GM10847 (cell line): ENCODE measurements around the gene PARD3B.

ENCODE experiments used
- POLR2A ChIP-seq: IDR thresholded peaks from 2 replicates; pipeline ENCODE4 v1.6.1; 2011; ENCODE audit not compliant: insufficient read length; ENCODE audit errors: extremely low read depth

PARD3B gene

DNA sequence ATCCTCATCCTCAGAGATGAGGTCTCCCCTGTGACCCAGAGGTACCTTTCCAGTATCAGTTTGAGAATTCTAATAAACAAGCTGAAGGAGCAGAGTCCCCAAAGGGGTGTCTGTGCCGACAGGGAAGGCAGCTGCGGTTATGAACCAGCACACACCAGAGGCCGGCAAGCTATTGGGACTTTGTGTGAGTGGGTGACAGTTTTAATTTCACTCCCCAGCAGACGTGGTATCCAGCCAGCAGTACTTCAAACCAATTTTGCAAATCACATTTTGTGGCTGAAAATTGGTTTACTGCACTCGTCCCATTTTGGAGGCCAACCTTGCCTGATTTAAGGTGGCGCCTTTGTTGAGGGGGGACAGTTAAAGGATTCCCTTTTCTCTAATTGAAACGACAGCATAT lies 1034.1 kb downstream of the PARD3B start:
- TF ChIP-seq POLR2A = no peak

DNA sequence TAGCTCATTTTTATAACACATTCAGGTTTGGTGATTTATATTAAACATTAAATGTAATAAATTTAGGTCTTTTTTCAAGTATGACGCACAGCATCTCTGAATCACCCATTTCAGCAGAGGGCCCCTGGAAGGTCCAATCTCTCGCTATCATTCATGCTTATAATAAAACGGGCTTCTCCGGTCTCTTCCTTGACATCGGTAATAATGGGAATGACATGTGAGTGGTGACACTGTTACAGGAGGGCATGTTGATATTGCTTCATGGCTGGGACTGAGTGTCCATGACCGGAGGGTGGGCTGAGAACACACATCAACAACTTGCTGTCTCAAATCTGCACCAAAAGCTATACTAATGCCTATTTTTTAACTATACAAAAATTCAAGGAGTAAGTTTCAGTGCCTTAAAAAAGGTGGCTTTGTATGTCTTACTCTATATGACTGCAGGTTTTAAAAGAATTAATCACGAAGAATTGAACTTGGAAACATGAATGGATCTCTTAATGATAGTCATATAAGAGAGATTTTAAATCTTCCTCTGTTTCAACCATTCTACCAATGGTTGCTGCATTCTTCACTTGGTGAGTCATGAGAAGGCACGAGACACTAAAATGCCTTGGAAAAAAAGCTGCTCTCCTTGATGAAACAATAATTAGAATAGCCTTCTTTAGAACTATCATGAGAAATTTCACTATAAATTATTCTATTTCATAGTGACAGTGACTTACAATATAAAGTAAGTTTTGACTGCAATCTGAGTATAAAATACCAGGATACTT lies 1035.1 kb downstream of the PARD3B start:
- no peak for TF ChIP-seq POLR2A

DNA sequence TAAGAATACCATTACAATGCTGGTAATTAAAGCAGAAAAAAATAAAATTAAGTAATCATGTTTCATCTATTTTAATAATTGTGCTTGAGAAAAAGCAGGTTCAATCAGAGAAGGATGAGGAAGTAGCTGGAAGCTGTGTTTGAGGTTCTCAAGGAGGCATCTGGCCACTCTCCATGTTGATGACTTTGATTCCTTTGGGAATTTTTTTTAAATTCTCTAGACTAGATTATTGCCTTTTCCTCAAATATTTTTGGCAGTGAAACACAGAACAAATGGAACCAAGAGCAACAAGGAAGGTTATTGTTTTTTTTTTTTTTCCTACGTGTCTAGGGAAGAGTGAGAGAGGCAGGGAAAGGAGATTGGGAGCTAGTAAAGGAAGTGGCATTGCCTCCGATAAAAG lies 1037.1 kb downstream of the PARD3B start:
- TF ChIP-seq POLR2A = no peak

DNA sequence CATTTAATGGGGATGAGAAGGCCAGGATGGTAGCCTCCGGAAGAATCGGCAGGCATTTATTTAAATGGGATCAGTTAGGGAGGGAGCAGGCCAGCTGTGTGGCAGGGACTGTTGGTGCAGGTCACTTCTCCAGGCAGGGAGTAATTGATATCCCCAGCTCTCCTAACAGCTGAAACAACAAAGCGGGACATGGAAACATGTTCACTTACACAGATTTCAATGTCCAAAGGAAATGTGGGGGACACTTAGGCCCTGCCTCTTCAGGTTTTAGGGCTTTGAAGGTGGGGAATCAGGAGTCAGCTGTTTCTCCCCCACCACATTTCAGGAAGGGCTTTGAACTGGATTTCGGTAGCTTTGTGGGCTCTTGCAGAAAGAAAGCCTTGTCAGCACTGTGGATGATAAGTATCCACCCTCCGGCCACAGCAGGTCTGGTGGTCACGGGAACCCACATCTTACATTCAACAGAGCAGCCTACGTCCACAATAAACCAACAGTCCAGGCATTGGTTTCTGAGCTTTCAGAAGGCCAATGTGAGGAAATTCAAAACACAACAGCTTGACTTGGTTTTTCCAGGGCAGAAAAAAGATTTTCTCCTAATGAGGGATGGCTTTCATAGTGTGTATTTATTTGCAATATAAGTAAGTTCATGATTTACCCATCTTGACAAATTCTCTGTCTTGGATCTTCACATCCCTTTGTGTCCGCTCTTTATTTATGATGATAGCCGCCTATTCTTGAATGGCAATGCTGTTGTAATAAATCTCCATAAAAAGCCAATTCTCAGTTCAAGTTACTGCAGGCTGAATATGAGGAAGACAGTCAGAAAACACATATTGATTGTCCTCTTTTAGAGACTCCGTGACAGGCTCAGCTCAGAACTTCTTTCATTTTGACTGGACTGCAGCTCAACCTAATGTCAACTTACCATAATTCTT lies 1040.4 kb downstream of the PARD3B start:
- TF ChIP-seq POLR2A = no peak

DNA sequence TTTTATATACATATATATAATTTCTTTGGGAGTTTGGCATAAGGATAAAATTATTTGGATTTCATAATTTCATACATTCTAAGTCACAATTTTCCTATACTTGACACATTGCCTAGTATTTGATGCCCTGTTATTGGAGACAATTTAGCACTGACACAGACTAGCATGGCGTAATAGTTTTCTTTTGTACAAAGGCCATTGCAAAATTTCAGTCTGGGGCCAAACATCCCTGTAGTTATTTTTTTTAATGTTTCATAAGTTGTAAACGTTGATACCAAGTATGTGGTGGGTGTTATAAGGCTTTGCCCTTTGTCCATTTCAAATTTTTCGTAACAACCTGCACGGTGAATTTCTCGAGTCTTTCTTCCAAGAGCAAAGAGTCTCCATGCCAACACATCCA lies 1041.4 kb downstream of the PARD3B start:
- TF ChIP-seq POLR2A = no peak

GRCh38 chr2:205589479-205589878 lies 1044.2 kb downstream of the PARD3B start:
- no peak for TF ChIP-seq POLR2A

DNA sequence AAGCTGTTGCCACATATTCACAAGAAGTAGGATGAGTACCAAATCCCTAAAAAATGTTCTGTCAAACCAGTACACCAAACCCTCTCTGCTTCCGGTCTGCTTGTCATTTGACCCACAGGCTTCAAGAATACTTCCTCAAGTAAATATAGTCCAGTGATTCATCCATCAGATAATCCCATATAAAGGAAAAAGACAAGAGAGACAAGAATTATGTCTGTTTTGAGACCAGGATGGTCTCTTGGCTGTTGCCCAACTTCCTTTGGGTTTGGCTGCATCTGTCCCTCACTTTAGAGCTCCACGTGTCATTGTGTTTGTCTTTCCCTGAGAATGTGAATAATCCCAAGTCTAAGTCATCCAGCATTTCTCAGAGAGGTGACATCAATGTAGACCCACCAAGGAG lies 1045.5 kb downstream of the PARD3B start:
- no peak for TF ChIP-seq POLR2A

DNA sequence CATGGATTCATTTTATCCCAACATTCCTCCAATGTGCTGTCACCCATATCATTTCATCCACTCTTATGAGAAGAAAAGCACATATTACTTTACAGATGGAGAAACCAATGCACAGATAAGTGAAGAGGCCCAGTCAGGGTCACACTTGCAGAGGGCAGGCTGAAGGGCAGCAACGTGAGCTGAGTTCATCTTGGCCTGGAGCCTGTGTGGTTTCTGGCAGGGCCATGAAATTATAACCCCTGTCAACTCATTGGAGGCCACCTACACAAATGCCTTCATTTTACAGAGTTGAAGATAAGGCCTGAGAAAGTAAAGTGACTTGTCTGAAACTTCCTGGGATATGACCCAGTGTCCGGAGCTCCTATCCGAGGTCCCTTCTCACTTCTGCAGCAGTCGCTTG lies 1048.6 kb downstream of the PARD3B start:
- TF ChIP-seq POLR2A = no peak

GRCh38 chr2:205596581-205596980 lies 1051.3 kb downstream of the PARD3B start:
- no peak for TF ChIP-seq POLR2A

- no peak for TF ChIP-seq POLR2A
Observed at GRCh38 chr2:205605638-205606304, 1060.5 kb downstream of the PARD3B start.

DNA sequence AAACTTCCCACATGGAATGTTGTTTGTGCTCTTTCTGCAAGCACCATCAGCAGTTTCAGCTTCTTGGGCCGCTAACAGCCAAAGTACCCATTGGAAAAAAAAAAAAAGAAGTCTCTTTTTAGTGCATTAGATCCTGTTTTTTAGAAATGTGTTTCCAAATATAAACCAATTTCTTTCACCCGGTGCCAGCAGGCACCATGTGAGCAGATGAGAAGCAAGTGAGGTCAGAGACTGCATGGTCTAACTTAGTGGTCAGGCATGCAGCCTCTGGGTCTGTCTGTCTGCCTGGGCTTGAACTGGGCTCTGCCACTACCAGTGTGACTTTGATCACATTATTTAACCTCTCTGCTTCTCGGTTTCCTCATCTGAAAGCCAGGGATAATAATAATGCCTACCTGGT lies 1061.9 kb downstream of the PARD3B start:
- no peak for TF ChIP-seq POLR2A

DNA sequence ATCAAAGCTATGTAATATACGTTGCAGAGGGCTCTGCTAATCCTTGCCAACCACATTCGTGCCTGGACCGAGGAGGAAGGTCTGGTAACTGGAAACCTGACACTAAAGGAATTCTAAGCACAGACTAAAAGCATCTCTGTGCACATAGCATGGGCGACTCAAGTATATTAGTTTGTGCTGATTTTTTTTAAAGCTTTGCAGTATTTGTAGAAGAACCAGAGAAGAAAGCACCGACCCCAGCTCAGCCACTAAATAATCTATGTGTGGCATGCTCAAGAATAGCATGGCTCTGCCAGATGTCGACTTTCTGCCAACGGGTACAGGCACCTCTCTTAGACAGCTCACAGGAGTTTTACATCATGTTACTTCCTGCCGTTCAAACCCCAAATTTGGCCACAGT lies 1063.8 kb downstream of the PARD3B start:
- no peak for TF ChIP-seq POLR2A

DNA sequence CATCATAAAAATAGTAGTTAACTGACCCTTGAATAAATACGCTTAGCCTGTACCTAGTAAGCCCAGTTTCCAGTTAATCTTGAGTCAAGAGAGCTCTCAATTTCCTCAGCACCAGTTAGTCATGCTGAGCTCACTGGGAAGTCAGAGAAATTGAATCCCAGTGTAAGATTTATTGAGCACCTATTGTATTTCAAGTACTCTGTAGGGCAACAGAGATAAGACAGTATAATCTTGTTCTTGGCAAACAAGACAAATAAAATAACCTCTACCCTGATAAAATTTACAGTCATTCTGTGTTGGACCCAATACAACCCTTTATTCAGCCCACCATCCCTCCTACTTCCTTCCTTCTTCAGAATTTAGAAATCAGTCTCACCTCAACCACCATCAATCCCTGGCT lies 1065.2 kb downstream of the PARD3B start:
- no peak for TF ChIP-seq POLR2A

DNA sequence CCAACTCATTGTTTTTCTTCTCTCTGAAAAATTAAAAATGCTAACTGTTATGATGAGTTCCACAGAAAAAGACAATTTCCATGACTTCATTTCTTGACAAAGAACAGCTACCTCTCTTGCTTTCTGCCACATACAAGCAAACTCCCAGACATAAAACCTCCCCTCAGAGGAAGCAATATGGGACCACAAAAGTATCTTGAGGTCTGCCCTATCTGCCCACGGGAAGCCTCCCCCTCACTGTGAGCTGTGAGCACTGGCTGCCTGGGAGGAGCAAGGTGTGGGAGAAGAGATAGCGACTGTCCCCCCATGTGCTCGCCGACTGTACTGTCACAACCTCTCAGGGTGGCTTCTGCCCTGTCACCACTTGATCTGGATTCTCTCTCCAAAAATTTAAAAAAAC lies 1067.4 kb downstream of the PARD3B start:
- no peak for TF ChIP-seq POLR2A

DNA sequence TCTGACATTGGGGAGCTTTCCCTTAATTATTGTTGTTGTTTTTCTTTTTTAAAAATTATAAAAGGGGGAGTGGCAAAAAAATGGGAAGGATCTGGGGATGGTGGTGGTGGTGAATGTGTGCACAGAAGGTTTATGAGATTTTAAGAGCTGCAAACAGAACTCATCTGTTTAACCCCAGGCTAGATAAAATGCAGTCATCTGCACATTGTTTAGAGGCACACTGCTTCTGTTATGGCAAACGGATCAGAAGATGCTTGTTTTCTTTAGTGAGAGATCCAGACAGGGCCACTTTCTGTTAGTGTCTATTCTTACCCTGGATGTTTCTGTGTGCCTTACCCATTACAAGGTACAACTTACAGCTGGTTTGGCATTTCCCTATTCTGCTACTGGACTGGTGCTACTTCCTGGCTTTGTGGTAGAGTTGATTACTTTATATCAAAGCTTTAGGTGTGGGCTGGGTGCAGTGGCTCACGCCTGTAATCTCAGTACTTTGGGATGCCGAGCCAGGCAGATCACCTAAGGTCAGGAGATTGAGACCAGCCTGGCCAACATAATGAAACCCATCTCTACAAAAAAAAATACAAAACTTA lies 1068.8 kb downstream of the PARD3B start:
- TF ChIP-seq POLR2A = no peak
